Measurements from ENCODE around the gene DENND1B.

DNA sequence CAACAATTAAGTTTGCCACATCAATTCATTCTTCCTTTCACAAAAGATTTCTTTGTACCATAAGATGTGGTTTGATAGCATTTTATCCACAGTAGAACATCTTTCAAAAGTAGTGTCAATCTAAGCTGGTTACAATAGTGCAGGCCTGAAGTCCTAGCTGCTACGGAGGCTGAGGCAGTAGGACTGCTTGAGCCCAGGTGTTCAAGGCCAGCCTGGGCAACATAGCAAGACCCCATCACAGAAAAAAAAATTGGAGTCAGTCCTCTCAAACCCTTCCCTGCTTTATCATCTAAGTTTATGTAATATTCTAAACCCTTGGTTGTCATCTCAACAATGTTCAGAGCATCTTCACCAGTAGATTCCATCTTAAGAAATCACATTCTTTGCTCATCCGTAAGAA is 31.7 kb downstream of the DENND1B start:
- TF ChIP-seq, protein P1, sequence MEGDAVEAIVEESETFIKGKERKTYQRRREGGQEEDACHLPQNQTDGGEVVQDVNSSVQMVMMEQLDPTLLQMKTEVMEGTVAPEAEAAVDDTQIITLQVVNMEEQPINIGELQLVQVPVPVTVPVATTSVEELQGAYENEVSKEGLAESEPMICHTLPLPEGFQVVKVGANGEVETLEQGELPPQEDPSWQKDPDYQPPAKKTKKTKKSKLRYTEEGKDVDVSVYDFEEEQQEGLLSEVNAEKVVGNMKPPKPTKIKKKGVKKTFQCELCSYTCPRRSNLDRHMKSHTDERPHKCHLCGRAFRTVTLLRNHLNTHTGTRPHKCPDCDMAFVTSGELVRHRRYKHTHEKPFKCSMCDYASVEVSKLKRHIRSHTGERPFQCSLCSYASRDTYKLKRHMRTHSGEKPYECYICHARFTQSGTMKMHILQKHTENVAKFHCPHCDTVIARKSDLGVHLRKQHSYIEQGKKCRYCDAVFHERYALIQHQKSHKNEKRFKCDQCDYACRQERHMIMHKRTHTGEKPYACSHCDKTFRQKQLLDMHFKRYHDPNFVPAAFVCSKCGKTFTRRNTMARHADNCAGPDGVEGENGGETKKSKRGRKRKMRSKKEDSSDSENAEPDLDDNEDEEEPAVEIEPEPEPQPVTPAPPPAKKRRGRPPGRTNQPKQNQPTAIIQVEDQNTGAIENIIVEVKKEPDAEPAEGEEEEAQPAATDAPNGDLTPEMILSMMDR (IDR thresholded peaks at IDR 0.05) = no peak
- TF ChIP-seq EZH2 (IDR thresholded peaks at IDR 0.05) (no peak), EZH2phosphoT487 (IDR thresholded peaks at IDR 0.05) (no peak)

All from neural progenitor cell (in vitro differentiated cells).